ENCODE data around the gene MTUS2. TPM values are rescaled to one million over a fixed set of nuclear protein-coding genes. Genes with fewer than 3 reads are reported as not detected.

The MTUS2 gene
- total and polyA plus RNA-seq, 8 donors: 0.12 to 28.1 (median 3.5) TPM; not detected in 1

GRCh38 chr13:29550430-29550988 is 730.4 kb downstream of the MTUS2 start:
- intact Hi-C loops (cut with DNase I; ENCODE audit: low total_unique reads): no loop called here
- no peak for DNase-seq
- TF ChIP-seq EP300 (IDR thresholded peaks at IDR 0.05) (no peak), POLR2A (IDR thresholded peaks at IDR 0.05) (no peak), POLR2AphosphoS5 (IDR thresholded peaks at IDR 0.05) (no peak), CTCF (IDR thresholded peaks at IDR 0.05) (no peak)
- no peak overlapping the region for H3K4me3 ChIP-seq
- H3K4me1 ChIP-seq: peaks cover 0 to 17% (median 12%) of the 10 kb centered on the region in 4 donors
- peaks cover 4 to 51% (median 36%) of the 10 kb centered on the region in 4 donors for H3K36me3 ChIP-seq
- 91 to 99% (median 93%) methylated on average over 5 of the region's 5 CpGs for WGBS, 5 donors
- H3K27ac ChIP-seq: no peak overlapping the region
- H3K27me3 ChIP-seq: no peaks in the 10 kb centered on the region
- no peaks in the 10 kb centered on the region for H3K9me3 ChIP-seq

- Histone ChIP-seq H3K9me3 (no peaks in the 10 kb centered on the region), H3K36me3 (peaks cover 4 to 49% (median 36%) of the 10 kb centered on the region in 4 donors), H3K4me3 (no peak overlapping the region), H3K4me1 (peaks cover 0 to 17% (median 12%) of the 10 kb centered on the region in 4 donors), H3K27ac (no peak overlapping the region), H3K27me3 (no peaks in the 10 kb centered on the region)
- no peak for TF ChIP-seq POLR2A (IDR thresholded peaks at IDR 0.05)
- TF ChIP-seq EP300 (IDR thresholded peaks at IDR 0.05): no peak
- TF ChIP-seq CTCF (IDR thresholded peaks at IDR 0.05): no peak
- no peak for TF ChIP-seq POLR2AphosphoS5 (IDR thresholded peaks at IDR 0.05)
- intact Hi-C loops (cut with DNase I; ENCODE audit: low total_unique reads): no loop called here
- WGBS, 5 donors: 88 to 97% (median 96%) methylated on average over 6 of the region's 6 CpGs
- DNase-seq: no peak
Measured at GRCh38 chr13:29551214-29551613, 731.1 kb downstream of the MTUS2 start.

Small RNA genes lying within 50 kb of the gene (small RNA-seq; reads per million reads assigned to genes)
- gene AL359741.1: 0 reads per million in 4 donors

Other genes starting within 250 kb of the MTUS2 start
- gene POMP, start 161.2 kb upstream of the MTUS2 start, total RNA-seq: 10 to 100 TPM; 17.7 to 61.1 (median 25.0) TPM
- gene POMP, start 161.2 kb upstream of the MTUS2 start, polyA plus RNA-seq: 100 to 1,000 TPM in 1 of 3 donors, 10 to 100 TPM in 2; 70.6 to 102 (median 77.6) TPM
- 10 to 100 TPM in 3 of 5 donors, 1 to 10 TPM in 2; 5.3 to 44.3 (median 14.2) TPM for gene SLC46A3, start 101.4 kb upstream of the MTUS2 start, total RNA-seq
- 1 to 10 TPM; 2.3 to 4.8 (median 3.4) TPM for gene SLC46A3, start 101.4 kb upstream of the MTUS2 start, polyA plus RNA-seq

Data from stomach (tissue), 9 donors.